22Rv1 (cell line): ENCODE measurements around the gene FEM1C.
A peak's percentile ranks its signal among the peaks of the same experiment; 100 is the strongest.

Experiments
- H3K27ac ChIP-seq: fragments of 450-650 bp; 2 replicates; pipeline ENCODE4 v1.5.1; 2017
- CTCF ChIP-seq: fragments of 450-650 bp; IDR thresholded peaks from 2 replicates; pipeline ENCODE4 v1.5.1; 2017; ENCODE audit warnings: mild to moderate bottlenecking
- ZFX ChIP-seq: fragments of 450-650 bp; IDR thresholded peaks from 2 replicates; pipeline ENCODE4 v1.6.1; 2017; ENCODE audit warnings: antibody characterized with exemption, borderline replicate concordance

The FEM1C gene

DNA sequence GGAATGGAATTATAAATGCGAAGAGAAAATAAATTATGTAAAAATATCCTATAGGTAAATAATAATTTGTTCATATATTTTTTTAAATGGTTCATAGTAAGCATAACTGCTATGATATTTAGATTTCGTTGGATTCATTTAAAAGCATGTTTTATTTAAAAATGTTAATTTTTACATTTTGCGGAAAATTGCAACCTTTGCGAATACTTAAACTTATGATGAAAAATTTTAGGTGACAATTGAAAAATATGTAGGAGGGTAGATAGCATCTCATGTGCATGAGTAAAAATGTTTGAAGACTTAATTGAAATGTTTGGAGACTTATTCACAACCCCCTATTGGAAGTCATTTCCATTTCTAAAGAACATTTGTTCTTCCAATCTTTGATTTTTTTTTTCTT is 4.1 kb upstream of the FEM1C start:
- TF ChIP-seq CTCF (no peak), ZFX (no peak)

GRCh38 chr5:115545351-115545882 is 842 bp upstream of the FEM1C start:
- TF ChIP-seq CTCF (no peak), ZFX (no peak)
- peak overlapping the region; percentile 86 for H3K27ac ChIP-seq

More for the DNA sequence above, 4.1 kb upstream of the FEM1C start:
- no peak overlapping the region for H3K27ac ChIP-seq

DNA sequence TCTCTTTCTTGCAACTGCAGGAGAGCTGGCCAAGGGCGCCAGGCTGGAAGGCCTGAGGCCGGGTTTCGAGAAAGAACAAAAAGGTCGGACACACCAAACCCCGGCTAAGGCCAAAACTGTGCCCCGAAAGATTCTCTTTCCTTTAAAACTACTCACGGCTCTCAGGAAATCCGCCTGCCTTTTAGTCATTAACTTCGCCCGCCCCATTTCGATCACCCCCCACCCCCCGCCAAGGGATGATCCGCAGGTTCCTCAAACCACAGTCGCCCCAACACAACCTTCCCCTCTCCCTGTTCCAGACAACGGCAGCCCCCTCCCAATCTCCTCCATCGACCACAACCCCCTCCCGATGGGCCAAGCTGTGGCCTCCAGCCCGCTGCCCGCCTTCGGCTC is 536 bp downstream of the FEM1C start:
- TF ChIP-seq ZFX = no peak
- TF ChIP-seq CTCF = no peak
- peak overlapping the region; percentile 86 for H3K27ac ChIP-seq

GRCh38 chr5:115543365-115544042 is 1.1 kb downstream of the FEM1C start:
- no peak for TF ChIP-seq ZFX
- no peak for TF ChIP-seq CTCF
- peak overlapping the region; percentile 86 for H3K27ac ChIP-seq

- TF ChIP-seq ZFX (no peak), CTCF (no peak)
- 0 out of 2 replicates have a peak overlapping the region, but pooled peaks have one; percentile 86 for H3K27ac ChIP-seq
These were observed 1.8 kb downstream of the FEM1C start for GRCh38 chr5:115542651-115543364.

- TF ChIP-seq ZFX (no peak), CTCF (no peak)
- no peak overlapping the region; the same call in 1 of the 2 replicates for H3K27ac ChIP-seq
These were observed 2.5 kb downstream of the FEM1C start for GRCh38 chr5:115542086-115542485.

DNA sequence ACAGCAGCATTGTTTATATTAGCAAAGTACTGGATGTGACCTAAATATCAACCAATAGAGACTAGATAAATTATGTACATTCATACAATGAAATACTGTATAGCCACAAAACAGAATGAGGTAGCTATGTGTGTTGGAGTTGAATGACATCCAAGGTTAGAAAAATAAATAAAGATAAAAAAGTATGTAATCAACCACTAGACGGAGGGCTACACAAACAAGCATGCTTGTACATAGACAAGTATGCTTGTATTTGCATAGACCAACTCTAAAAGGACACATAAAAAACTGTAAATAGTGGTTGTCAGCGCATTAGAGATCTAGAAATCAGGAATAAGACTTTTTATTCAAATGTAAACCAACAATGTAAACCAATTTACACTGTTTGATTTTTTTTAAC is 3.0 kb downstream of the FEM1C start:
- TF ChIP-seq ZFX (no peak), CTCF (peak; percentile 9; the same call in 1 of the 2 replicates)
- H3K27ac ChIP-seq = no peak overlapping the region; the same call in 1 of the 2 replicates
